ENCODE results near the gene REXO5. TPM values are rescaled to one million over a fixed set of nuclear protein-coding genes. Genes with fewer than 3 reads are reported as not detected.

The REXO5 gene
- total RNA-seq, 1 experiment from 2014 or later, result 7.3 TPM

GRCh38 chr16:20868890-20869289 lies 62.6 kb downstream of the REXO5 start:
- no peak overlapping the region for H3K4me3 ChIP-seq (ENCODE audit: low read depth, low read length)
- H3K36me3 ChIP-seq (ENCODE audit: control insufficient read depth, insufficient read depth, low read length), result no peaks in the 10 kb centered on the region; the same call in 1 of the 2 replicates
- H3K27me3 Mint-ChIP-seq (ENCODE audit: insufficient read depth, unreplicated experiment), result no peaks in the 10 kb centered on the region
- H3K27ac Mint-ChIP-seq (ENCODE audit: unreplicated experiment), result no peak overlapping the region
- no peaks in the 10 kb centered on the region for H3K4me1 ChIP-seq
- POLR2A ChIA-PET, result no interaction called here
- CTCF ChIA-PET, result no interaction called here
- peaks cover 6% of the 10 kb centered on the region for H3K4me1 Mint-ChIP-seq (ENCODE audit: low read depth, unreplicated experiment)
- peaks cover 6% of the 10 kb centered on the region for H3K36me3 Mint-ChIP-seq (ENCODE audit: insufficient read depth, unreplicated experiment)
- intact Hi-C loops (cut with micrococcal nuclease; ENCODE audit: unreplicated experiment), result no loop called here
- no peaks in the 10 kb centered on the region for H3K9me3 ChIP-seq
- H3K4me3 Mint-ChIP-seq (ENCODE audit: unreplicated experiment), result no peak overlapping the region
- no TSS peak for BruUV-seq (replicated peaks)
- no peaks in the 10 kb centered on the region for H3K27me3 ChIP-seq (replicated peaks; ENCODE audit: control insufficient read depth, insufficient read depth, low read length)
- no peak for TF ChIP-seq CTCF (IDR thresholded peaks at IDR 0.05; ENCODE audit: insufficient read depth in 1 of 2, low read depth in 1 of 2, low read length in 1 of 2, severe bottlenecking in 1 of 2, unreplicated experiment in 1 of 2)
- no peaks in the 10 kb centered on the region for H3K9me3 Mint-ChIP-seq (ENCODE audit: unreplicated experiment)
- DNase-seq, result no peak

DNA sequence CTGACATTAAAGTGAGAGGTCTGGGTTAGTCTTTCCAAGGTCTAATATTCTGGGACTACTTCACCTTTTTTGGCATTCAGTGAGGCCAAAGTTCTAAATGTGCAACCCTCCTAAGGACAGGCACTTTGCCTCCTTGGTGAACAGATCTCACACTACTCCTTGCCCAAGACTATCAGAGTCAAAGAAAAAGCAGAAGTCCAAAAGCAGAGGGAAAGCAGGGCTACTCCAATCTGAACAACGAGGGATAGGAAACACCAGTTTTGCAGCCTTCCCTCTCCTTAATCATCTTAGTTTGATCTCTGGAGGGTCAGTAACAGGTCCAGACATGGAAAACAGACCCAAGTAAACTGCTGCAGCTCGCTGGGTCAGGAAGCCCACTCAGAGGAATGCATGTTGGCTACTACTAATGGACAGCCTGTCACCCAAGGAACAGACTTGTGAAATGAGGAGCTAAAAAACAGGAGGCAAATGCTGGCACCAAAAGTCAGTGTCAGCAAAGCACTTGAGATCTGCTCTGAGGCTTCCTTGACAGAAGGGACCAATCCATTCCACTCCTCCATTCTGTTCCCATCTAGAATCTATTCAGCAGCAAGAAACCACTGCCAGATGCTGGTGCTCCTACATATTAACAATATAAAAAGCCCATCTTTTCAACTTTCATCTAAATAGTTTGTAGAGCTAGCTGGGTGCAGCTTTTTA lies 63.9 kb downstream of the REXO5 start:
- no TSS peak for BruUV-seq (replicated peaks)
- no peaks in the 10 kb centered on the region for H3K27me3 Mint-ChIP-seq (ENCODE audit: insufficient read depth, unreplicated experiment)
- intact Hi-C loops (cut with micrococcal nuclease; ENCODE audit: unreplicated experiment), result no loop called here
- H3K9me3 ChIP-seq, result no peaks in the 10 kb centered on the region
- DNase-seq, result no peak
- H3K36me3 Mint-ChIP-seq (ENCODE audit: insufficient read depth, unreplicated experiment), result peaks cover 6% of the 10 kb centered on the region
- ChIA-PET CTCF (no interaction called here), POLR2A (no interaction called here)
- no peaks in the 10 kb centered on the region for H3K9me3 Mint-ChIP-seq (ENCODE audit: unreplicated experiment)
- H3K4me1 ChIP-seq, result peaks cover 2% of the 10 kb centered on the region
- TF ChIP-seq CTCF (IDR thresholded peaks at IDR 0.05; ENCODE audit: insufficient read depth in 1 of 2, low read depth in 1 of 2, low read length in 1 of 2, severe bottlenecking in 1 of 2, unreplicated experiment in 1 of 2), result no peak
- H3K27me3 ChIP-seq (replicated peaks; ENCODE audit: control insufficient read depth, insufficient read depth, low read length), result no peaks in the 10 kb centered on the region
- H3K27ac Mint-ChIP-seq (ENCODE audit: unreplicated experiment), result no peak overlapping the region
- no peak overlapping the region for H3K4me3 ChIP-seq (ENCODE audit: low read depth, low read length)
- H3K36me3 ChIP-seq (ENCODE audit: control insufficient read depth, insufficient read depth, low read length), result no peaks in the 10 kb centered on the region; the same call in 1 of the 2 replicates
- peaks cover 6% of the 10 kb centered on the region for H3K4me1 Mint-ChIP-seq (ENCODE audit: low read depth, unreplicated experiment)
- H3K4me3 Mint-ChIP-seq (ENCODE audit: unreplicated experiment), result no peak overlapping the region

DNA sequence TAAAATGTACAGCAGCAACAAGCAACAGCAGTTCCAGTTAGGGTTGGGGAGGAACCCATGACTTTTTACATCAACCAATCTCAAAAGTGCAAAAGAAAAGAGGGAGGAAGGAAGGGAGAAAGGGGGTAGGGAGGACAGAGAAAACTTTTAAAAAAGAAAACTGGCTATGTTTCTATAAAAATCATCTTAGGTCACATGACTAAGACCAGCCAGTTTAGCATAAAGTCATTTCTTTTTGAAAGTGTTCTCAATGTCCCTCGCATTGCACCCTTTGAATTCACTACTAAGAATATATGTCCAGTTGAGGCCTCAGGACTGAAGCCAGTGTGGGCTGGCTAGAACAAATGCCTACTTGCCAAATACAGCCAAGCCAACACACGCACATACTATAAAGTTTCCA lies 64.9 kb downstream of the REXO5 start:
- Histone ChIP-seq H3K36me3 (ENCODE audit: control insufficient read depth, insufficient read depth, low read length) (no peaks in the 10 kb centered on the region; the same call in 1 of the 2 replicates), H3K4me3 (ENCODE audit: low read depth, low read length) (no peak overlapping the region), H3K27me3 (replicated peaks; ENCODE audit: control insufficient read depth, insufficient read depth, low read length) (no peaks in the 10 kb centered on the region), H3K9me3 (no peaks in the 10 kb centered on the region), H3K4me1 (peaks cover 5% of the 10 kb centered on the region)
- Mint-ChIP-seq H3K27ac (ENCODE audit: unreplicated experiment) (no peak overlapping the region), H3K27me3 (ENCODE audit: insufficient read depth, unreplicated experiment) (no peaks in the 10 kb centered on the region), H3K4me3 (ENCODE audit: unreplicated experiment) (no peak overlapping the region), H3K9me3 (ENCODE audit: unreplicated experiment) (no peaks in the 10 kb centered on the region), H3K36me3 (ENCODE audit: insufficient read depth, unreplicated experiment) (peaks cover 7% of the 10 kb centered on the region), H3K4me1 (ENCODE audit: low read depth, unreplicated experiment) (peaks cover 6% of the 10 kb centered on the region)
- intact Hi-C loops (cut with micrococcal nuclease; ENCODE audit: unreplicated experiment), result no loop called here
- no TSS peak for BruUV-seq (replicated peaks)
- TF ChIP-seq CTCF (IDR thresholded peaks at IDR 0.05; ENCODE audit: insufficient read depth in 1 of 2, low read depth in 1 of 2, low read length in 1 of 2, severe bottlenecking in 1 of 2, unreplicated experiment in 1 of 2), result no peak
- ChIA-PET CTCF (no interaction called here), POLR2A (no interaction called here)
- no peak for DNase-seq
